ENCODE measurements around the gene DNAJC4. TPM values are rescaled to one million over a fixed set of nuclear protein-coding genes. Genes with fewer than 3 reads are reported as not detected.
A peak's percentile ranks its signal among the peaks of the same experiment; 100 is the strongest.

DNAJC4 gene
- total RNA-seq, 2 experiments from 2014 or later = 29.7 to 37.0 TPM

DNA sequence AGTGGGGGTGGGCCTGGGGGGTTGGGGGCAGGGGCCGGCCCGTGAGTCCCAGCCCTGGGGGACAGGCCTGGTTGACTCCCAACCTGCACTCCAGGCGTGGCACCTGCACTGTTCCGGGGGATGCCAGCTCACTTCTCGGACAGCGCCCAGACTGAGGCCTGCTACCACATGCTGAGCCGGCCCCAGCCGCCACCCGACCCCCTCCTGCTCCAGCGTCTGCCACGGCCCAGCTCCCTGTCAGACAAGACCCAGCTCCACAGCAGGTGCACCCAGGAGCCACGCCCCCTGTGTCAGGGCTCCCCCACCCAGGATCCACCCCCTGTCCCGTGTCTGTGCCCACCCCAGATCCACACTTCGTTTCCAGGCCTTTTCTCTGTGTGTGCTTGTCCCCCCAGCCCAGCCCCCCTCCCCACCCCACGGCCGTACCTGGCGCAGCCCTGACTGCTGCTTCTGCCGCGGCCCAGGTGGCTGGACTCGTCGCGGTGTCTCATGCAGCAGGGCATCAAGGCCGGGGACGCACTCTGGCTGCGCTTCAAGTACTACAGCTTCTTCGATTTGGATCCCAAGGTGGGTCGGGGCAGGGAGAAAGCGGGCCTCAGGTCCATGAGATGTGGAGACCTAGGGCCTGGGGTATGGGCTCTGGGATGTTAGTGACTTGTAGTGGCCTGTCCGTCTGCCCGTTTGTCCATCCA lies 19.0 kb upstream of the DNAJC4 start:
- ATAC-seq (no peak), DNase-seq (no peak)
- H3K27ac Mint-ChIP-seq = no peak overlapping the region

DNA sequence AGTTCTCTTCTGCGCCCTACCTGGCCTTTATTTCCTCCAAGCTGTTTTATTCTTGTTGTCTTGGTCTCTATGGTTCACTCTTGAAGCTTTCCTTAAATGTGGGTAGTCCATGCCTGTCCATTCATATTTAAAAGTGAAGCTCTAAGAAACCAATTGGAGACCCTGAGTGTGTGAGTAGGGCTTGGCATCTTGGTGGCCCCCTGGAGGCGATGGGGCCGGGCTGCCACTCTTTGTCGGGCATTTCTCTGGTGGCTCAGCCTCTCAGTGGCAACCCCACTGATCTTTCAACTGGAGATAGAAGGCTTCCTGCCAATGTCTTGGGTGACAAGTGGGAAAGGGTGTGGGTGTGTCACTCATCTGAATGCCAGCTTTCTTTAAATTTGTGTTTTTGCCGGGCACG lies 13.5 kb upstream of the DNAJC4 start:
- Mint-ChIP-seq H3K4me1 (peaks cover 9% of the 10 kb centered on the region), H3K36me3 (peaks cover 38% of the 10 kb centered on the region), H3K4me3 (no peak overlapping the region), H3K27me3 (no peaks in the 10 kb centered on the region), H3K27ac (peak overlapping the region; percentile 19), H3K9me3 (ENCODE audit: low read depth) (no peaks in the 10 kb centered on the region)
- ATAC-seq = no peak
- DNase-seq = no peak
- CTCF ChIA-PET = interaction anchor here (0.7 to 1.3 kb wide), 5 partner anchors 10 to 101 kb away, joined by 3 to 6 read pairs (median 5); partner anchors contain the start of genes FERMT3 and PRDX5

More for the DNA sequence above, 19.0 kb upstream of the DNAJC4 start:
- H3K36me3 Mint-ChIP-seq = peaks cover 41% of the 10 kb centered on the region
- H3K27me3 Mint-ChIP-seq = no peaks in the 10 kb centered on the region
- no peak overlapping the region for H3K4me3 Mint-ChIP-seq
- CTCF ChIA-PET = interaction anchor here (1.1 to 3.6 kb wide), 2 partner anchors 34 to 93 kb away, joined by 3 to 12 read pairs; no protein-coding TSS in a partner anchor
- H3K4me1 Mint-ChIP-seq = peaks cover 24% of the 10 kb centered on the region
- no peaks in the 10 kb centered on the region for H3K9me3 Mint-ChIP-seq (ENCODE audit: low read depth)

DNA sequence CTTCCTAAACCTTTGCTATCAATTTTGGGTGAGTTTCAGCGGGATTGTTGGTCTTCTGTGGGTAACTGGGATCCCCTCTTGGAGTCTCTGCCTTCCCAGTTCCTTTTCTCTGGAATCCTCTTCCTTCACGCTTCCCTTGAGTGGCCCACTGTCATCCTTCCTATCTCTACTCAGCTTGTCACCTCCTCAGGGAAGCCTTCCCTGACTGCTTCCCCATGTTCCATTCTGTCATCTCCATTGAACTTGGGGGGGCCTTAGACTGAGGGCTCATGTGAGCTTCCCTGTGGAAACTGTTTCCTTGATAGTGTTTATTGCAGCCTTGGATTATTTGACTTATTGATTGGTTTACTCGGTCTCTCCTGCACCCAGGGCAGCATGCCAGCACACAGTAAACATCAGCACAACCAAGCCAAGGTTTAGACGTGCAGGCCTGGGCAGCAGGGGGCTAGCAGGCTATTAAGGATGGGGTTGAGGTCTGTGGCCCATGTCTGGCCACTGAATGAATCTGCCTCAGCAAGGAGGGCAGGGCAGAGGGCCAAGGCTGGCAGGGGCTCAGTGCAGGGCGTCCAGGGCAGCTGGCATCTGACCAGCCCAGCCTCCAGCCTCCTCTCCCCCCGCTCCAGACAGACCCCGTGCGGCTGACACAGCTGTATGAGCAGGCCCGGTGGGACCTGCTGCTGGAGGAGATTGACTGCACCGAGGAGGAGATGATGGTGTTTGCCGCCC lies 11.6 kb upstream of the DNAJC4 start:
- Mint-ChIP-seq H3K27ac (no peak overlapping the region), H3K9me3 (ENCODE audit: low read depth) (no peaks in the 10 kb centered on the region), H3K36me3 (peaks cover 30% of the 10 kb centered on the region), H3K27me3 (no peaks in the 10 kb centered on the region), H3K4me3 (no peak overlapping the region), H3K4me1 (peaks cover 4% of the 10 kb centered on the region)
- CTCF ChIA-PET = interaction anchor here (0.6 to 1.3 kb wide), 2 partner anchors 16 to 1446 kb away, joined by 3 to 6 read pairs; no protein-coding TSS in a partner anchor
- ATAC-seq (no peak), DNase-seq (no peak)

DNA sequence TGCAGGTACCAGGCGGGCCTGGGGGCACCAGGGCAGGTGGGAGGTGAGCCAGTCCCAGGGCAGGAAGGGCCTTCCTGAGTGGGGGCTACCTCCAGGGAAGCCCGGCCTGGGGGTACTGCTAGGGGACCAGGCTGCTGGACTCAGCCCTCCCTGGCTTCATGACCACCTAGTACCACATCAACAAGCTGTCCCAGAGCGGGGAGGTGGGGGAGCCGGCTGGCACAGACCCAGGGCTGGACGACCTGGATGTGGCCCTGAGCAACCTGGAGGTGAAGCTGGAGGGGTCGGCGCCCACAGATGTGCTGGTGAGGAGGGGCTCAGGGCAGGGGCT lies 11.0 kb upstream of the DNAJC4 start:
- DNase-seq (no peak), ATAC-seq (no peak)
- Mint-ChIP-seq H3K9me3 (ENCODE audit: low read depth) (no peaks in the 10 kb centered on the region), H3K36me3 (peaks cover 27% of the 10 kb centered on the region), H3K4me1 (peaks cover 6% of the 10 kb centered on the region), H3K27ac (no peak overlapping the region), H3K27me3 (no peaks in the 10 kb centered on the region), H3K4me3 (no peak overlapping the region)
- CTCF ChIA-PET = interaction anchor here (0.6 kb wide), 1 partner anchor 1446 kb away, joined by 3 read pairs; no protein-coding TSS in a partner anchor

DNA sequence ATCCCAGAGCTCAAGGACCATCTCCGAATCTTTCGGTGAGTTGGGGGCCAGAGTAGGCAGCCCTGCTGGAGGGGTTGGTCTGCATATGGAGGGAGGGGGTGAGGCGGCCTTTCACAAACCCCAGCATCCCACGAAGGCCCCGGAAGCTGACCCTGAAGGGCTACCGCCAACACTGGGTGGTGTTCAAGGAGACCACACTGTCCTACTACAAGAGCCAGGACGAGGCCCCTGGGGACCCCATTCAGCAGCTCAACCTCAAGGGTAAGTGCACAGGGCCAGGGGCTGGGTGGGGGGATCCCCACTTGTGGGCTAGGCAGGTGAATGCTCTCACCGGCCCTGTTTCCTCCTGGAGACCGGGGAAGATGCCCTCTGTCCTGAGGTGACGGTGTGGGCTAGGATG lies 10.6 kb upstream of the DNAJC4 start:
- Mint-ChIP-seq H3K27me3 (no peaks in the 10 kb centered on the region), H3K27ac (no peak overlapping the region), H3K4me1 (peaks cover 8% of the 10 kb centered on the region), H3K4me3 (no peak overlapping the region), H3K36me3 (peaks cover 24% of the 10 kb centered on the region), H3K9me3 (ENCODE audit: low read depth) (no peaks in the 10 kb centered on the region)
- no peak for ATAC-seq
- CTCF ChIA-PET = interaction anchor here (0.6 kb wide), 1 partner anchor 1447 kb away, joined by 3 read pairs; no protein-coding TSS in a partner anchor
- DNase-seq = no peak

DNA sequence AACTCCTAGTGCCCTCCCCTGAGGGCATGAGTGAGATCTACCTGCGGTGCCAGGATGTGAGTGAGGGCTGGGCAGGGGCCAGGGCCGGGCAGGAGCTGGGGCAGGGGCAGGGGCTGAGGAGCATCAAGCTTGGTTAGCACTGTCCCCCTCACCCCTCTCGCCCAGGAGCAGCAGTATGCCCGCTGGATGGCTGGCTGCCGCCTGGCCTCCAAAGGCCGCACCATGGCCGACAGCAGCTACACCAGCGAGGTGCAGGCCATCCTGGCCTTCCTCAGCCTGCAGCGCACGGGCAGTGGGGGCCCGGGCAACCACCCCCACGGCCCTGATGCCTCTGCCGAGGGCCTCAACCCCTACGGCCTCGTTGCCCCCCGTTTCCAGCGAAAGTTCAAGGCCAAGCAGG lies 10.1 kb upstream of the DNAJC4 start:
- Mint-ChIP-seq H3K36me3 (peaks cover 19% of the 10 kb centered on the region), H3K4me3 (no peak overlapping the region), H3K4me1 (peaks cover 10% of the 10 kb centered on the region), H3K9me3 (ENCODE audit: low read depth) (no peaks in the 10 kb centered on the region), H3K27ac (no peak overlapping the region), H3K27me3 (no peaks in the 10 kb centered on the region)
- CTCF ChIA-PET = no interaction called here
- ATAC-seq (no peak), DNase-seq (no peak)

DNA sequence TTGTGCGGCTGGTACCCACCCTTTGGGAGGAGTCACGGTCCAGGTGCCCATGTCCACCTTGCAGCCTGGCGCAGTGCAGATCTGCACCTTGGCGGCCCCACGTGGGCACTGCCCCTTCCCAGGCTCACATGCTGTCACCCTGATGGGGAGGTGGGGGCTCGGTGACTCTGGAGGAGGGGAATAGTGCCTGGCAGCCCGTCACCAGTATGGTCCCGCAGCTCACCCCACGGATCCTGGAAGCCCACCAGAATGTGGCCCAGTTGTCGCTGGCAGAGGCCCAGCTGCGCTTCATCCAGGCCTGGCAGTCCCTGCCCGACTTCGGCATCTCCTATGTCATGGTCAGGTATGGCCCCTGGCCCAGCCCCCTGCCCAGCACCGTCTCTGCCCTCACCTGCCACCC lies 9.6 kb upstream of the DNAJC4 start:
- Mint-ChIP-seq H3K27ac (no peak overlapping the region), H3K36me3 (peaks cover 19% of the 10 kb centered on the region), H3K4me1 (peaks cover 11% of the 10 kb centered on the region), H3K4me3 (no peak overlapping the region), H3K9me3 (ENCODE audit: low read depth) (no peaks in the 10 kb centered on the region), H3K27me3 (no peaks in the 10 kb centered on the region)
- CTCF ChIA-PET = no interaction called here
- DNase-seq = no peak
- ATAC-seq = no peak

DNA sequence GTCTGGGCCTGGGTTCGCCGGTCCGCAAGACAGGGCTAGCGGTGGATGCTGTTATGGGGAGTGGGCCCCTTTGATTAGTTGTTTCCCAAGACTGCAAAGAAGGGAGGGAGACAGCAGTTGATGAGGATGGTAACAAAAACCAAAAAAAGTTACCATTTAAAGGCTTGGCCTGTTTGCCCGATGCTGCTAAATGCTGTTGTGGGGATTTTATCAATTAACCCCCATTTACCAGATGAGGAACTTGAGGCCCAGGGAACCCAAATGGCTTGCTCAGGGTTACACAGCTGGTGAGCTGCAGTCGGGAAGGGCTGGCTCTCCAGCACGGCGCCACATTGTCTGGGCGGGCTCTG lies 7.7 kb upstream of the DNAJC4 start:
- peaks cover 14% of the 10 kb centered on the region for H3K36me3 Mint-ChIP-seq
- H3K9me3 Mint-ChIP-seq (ENCODE audit: low read depth) = no peaks in the 10 kb centered on the region
- H3K4me1 Mint-ChIP-seq = peaks cover 19% of the 10 kb centered on the region
- no peak for DNase-seq
- H3K27me3 Mint-ChIP-seq = no peaks in the 10 kb centered on the region
- CTCF ChIA-PET = interaction anchor here (0.7 to 1.8 kb wide), 3 partner anchors 18 to 78 kb away, joined by 3 to 7 read pairs (median 3); partner anchors contain the start of genes CATSPERZ and PLCB3
- ATAC-seq = no peak
- H3K4me3 Mint-ChIP-seq = no peak overlapping the region
- no peak overlapping the region for H3K27ac Mint-ChIP-seq

DNA sequence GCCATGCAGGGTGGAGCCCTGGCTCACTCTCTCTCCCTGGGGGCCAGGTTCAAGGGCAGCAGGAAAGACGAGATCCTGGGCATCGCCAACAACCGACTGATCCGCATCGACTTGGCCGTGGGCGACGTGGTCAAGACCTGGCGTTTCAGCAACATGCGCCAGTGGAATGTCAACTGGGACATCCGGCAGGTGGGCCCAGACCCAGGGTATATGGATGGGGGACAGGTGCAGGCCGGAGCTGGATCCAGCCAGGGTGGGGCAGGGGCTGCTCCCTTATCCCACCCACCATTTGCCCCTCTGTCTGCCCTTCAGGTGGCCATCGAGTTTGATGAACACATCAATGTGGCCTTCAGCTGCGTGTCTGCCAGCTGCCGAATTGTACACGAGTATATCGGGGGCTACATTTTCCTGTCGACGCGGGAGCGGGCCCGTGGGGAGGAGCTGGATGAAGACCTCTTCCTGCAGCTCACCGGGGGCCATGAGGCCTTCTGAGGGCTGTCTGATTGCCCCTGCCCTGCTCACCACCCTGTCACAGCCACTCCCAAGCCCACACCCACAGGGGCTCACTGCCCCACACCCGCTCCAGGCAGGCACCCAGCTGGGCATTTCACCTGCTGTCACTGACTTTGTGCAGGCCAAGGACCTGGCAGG lies 7.2 kb upstream of the DNAJC4 start:
- Mint-ChIP-seq H3K4me1 (peaks cover 22% of the 10 kb centered on the region), H3K36me3 (peaks cover 12% of the 10 kb centered on the region), H3K27ac (no peak overlapping the region), H3K9me3 (ENCODE audit: low read depth) (no peaks in the 10 kb centered on the region), H3K27me3 (no peaks in the 10 kb centered on the region), H3K4me3 (no peak overlapping the region)
- CTCF ChIA-PET = interaction anchor here (0.7 to 1.8 kb wide), 5 partner anchors 17 to 81 kb away, joined by 3 to 7 read pairs (median 3); partner anchors contain the start of genes CATSPERZ, FERMT3 and PLCB3
- ATAC-seq (no peak), DNase-seq (no peak)

DNA sequence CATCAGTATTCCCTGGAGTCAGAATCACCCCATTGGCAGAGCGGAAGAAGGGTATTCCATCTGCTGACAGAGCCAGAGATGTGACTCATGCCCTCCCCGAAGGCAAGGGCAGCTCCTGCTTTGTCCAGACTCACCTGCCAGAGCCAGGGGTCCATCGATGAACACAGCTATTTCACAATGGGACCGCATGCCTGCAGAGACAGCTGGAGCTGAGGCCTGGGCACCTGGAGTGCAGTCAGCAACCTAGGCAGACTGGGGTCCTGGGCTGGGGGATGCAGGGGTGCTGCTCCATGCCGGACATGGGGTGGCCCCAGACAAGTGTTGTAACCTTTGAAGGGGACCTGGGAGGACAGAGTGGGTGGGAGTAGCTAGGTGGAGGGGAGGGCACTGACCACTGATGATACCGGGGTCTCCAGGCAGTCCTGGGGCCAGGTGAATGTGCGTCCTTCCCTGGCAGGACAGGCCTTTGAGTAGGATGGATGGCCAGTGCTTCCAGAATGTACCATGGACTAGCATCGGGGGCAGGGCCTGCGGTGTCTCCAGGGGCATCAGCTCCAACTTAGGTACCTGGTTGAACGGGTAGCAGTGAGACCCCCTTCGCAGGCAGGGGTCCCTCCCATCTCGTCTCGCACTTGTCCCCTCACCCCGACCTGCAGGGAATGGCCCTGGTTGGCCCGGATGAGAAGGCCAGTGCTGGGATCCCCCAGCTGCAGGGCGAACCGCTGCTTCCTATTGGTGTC lies 6.0 kb upstream of the DNAJC4 start:
- DNase-seq (no peak), ATAC-seq (no peak)
- Mint-ChIP-seq H3K4me3 (peak overlapping the region; percentile 87), H3K9me3 (ENCODE audit: low read depth) (no peaks in the 10 kb centered on the region), H3K4me1 (peaks cover 29% of the 10 kb centered on the region), H3K27ac (peak overlapping the region; percentile 90), H3K27me3 (no peaks in the 10 kb centered on the region), H3K36me3 (peaks cover 9% of the 10 kb centered on the region)
- CTCF ChIA-PET = interaction anchor here (1.2 to 3.4 kb wide), 5 partner anchors 16 to 80 kb away, joined by 3 to 36 read pairs (median 7); partner anchors contain the start of genes FERMT3 and PLCB3

DNA sequence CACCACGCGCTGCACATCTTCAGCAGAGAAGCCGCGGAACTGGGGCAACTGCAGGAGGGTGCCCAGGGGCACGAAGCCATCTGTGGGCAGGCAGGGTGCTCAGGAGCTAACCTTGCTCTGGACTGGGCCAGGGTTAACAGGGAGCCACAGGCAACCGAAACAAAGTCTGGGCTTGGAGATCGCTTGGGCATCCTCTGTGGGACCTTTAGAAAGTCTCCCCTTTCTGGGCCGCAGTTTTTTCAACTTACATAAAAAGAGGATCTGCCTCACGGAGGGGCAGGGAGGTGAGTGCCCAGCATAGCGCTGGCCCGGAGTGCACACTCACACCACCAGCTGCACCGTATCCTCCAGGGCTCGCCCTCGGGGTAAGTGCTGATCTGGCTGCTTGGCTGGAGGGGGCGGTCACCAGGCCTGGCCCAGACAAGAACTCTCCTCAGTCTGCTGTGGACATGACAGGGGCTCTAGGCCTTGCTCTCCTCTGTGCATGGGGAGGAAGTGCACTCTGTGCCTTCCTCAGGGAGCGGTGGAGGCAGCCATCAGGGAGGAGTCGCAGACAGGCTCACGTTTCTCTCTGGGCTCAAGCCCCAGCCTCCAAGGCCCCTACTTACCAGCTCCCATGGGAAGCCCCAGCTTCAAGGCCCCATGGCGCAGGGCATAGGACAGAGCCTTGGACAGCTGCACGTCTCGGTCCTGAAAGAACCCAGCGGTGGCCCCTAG lies 5.3 kb upstream of the DNAJC4 start:
- Mint-ChIP-seq H3K27me3 (no peaks in the 10 kb centered on the region), H3K4me1 (peaks cover 35% of the 10 kb centered on the region), H3K27ac (peak overlapping the region; percentile 90), H3K36me3 (peaks cover 8% of the 10 kb centered on the region), H3K4me3 (peak overlapping the region; percentile 87), H3K9me3 (ENCODE audit: low read depth) (no peaks in the 10 kb centered on the region)
- no peak for ATAC-seq
- CTCF ChIA-PET = interaction anchor here (1.5 to 3.4 kb wide), 5 partner anchors 17 to 78 kb away, joined by 8 to 36 read pairs (median 16); partner anchors contain the start of genes ESRRA, FERMT3 and PPP1R14B
- no peak for DNase-seq

Measured in activated CD8-positive, alpha-beta memory T cell treated with anti-CD3 and anti-CD28 coated beads, Interleukin-2, amount 10 ng/mL, durations not matched to agents 7 days and 5 days (primary cell).